ENCODE results near the gene TLR6.

DNA sequence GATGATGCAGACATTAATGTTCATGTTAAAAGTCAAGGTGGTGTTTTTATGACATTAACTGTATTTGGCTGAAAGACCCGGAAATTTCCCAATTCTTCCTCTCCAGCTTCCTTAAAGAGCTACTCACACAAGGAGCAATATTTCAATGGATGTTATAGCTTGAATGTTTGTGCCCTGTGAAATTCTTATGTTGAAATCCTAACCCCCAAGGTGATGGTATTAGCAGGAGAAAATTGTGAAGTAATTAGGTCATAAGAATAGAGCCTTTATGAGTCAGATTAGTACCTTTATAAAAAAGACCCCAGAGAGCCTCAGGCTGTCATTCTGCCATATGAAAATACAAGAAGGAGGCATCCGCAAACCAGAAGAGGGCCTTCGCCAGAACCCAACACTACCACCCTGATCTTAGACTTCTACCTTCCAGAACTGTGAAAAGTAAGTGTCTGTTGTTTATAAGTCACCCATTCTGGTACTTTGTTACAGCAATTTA lies 55.6 kb downstream of the TLR6 start:
- TF ChIP-seq POLR2A (IDR thresholded peaks at IDR 0.05; ENCODE audit: low read depth, low read length) (no peak), TAF1 (IDR thresholded peaks at IDR 0.05; ENCODE audit: low read depth, low read length) (no peak), POLR2AphosphoS5 (IDR thresholded peaks at IDR 0.05; ENCODE audit: low read depth, low read length) (no peak), SPI1 (IDR thresholded peaks at IDR 0.05; ENCODE audit: low read depth, low read length) (no peak), POU2F2 (IDR thresholded peaks at IDR 0.05; ENCODE audit: low read depth, low read length) (no peak)
